Osteoblast (primary cell): ENCODE results near the gene INPP5F. TPM values are rescaled to one million over a fixed set of nuclear protein-coding genes. Genes with fewer than 3 reads are reported as not detected.
A peak's percentile ranks its signal among the peaks of the same experiment; 100 is the strongest.

Experiments used
- DNase-seq: peaks from one replicate; pipeline ENCODE4 v3.0.0; 2011; ENCODE audit warnings: low spot score, mixed read lengths; ENCODE audit not compliant: insufficient read length; ENCODE audit errors: missing footprints
- H2AFZ ChIP-seq: 2 replicates; pipeline ENCODE4 v1.6.0; 2011; ENCODE audit warnings: mild to moderate bottlenecking, low read length
- H3K27ac ChIP-seq: 2 replicates; pipeline ENCODE4 v1.5.1; 2011; ENCODE audit warnings: mild to moderate bottlenecking, low read depth, low read length, moderate library complexity
- H3K27me3 ChIP-seq: 2 replicates; pipeline ENCODE4 v1.6.0; 2012; ENCODE audit warnings: mild to moderate bottlenecking, control low read depth, inconsistent platforms, low read length, moderate library complexity; ENCODE audit not compliant: insufficient read depth
- H3K36me3 ChIP-seq: 2 replicates; pipeline ENCODE4 v1.5.1; 2011; ENCODE audit warnings: mild to moderate bottlenecking, low read length, control low read depth, moderate library complexity; ENCODE audit not compliant: insufficient read depth
- H3K4me1 ChIP-seq: 2 replicates; pipeline ENCODE4 v1.5.1; 2011; ENCODE audit warnings: mild to moderate bottlenecking, low read length, control low read depth, moderate library complexity; ENCODE audit not compliant: insufficient read depth
- H3K4me2 ChIP-seq: 2 replicates; pipeline ENCODE4 v1.6.0; 2011; ENCODE audit warnings: mild to moderate bottlenecking, low read length; ENCODE audit not compliant: insufficient read depth
- H3K4me3 ChIP-seq: fragments of 200-600 bp; sonication (generic); 3 replicates; pipeline ENCODE4 v1.5.1; 2012; ENCODE audit warnings: mild to moderate bottlenecking, low read length, inconsistent platforms; ENCODE audit not compliant: insufficient read depth
- H3K79me2 ChIP-seq: 2 replicates; pipeline ENCODE4 v1.6.0; 2012; ENCODE audit warnings: mild to moderate bottlenecking, low read length, control low read depth, inconsistent platforms; ENCODE audit not compliant: insufficient read depth
- H3K9me3 ChIP-seq: 2 replicates; pipeline ENCODE4 v1.5.1; 2011; ENCODE audit warnings: low read depth, low read length, control low read depth
- H4K20me1 ChIP-seq: 2 replicates; pipeline ENCODE4 v1.6.0; 2012; ENCODE audit warnings: mild to moderate bottlenecking, low read length, control low read depth; ENCODE audit not compliant: insufficient read depth
- CTCF ChIP-seq: IDR thresholded peaks from 2 replicates; pipeline ENCODE4 v1.5.1; 2011; ENCODE audit warnings: mild to moderate bottlenecking, low read depth, low read length, moderate library complexity; ENCODE audit errors: extremely low read depth
- total RNA-seq: library from RNA; depleted of rRNA; stranded (reverse); fragments of >200 nt; gene quantifications from 2 replicates; pipeline ENCODE4 v1.2.3, GENCODE V29; 2012

Gene INPP5F
- total RNA-seq, 1 donor: 10.9 TPM

GRCh38 chr10:119679480-119679829, 46.4 kb upstream of the INPP5F start:
- Histone ChIP-seq H2AFZ (no peak overlapping the region), H3K79me2 (peaks cover 8% of the 10 kb centered on the region), H3K27me3 (no peaks in the 10 kb centered on the region), H3K4me1 (peaks cover 46% of the 10 kb centered on the region), H3K4me2 (no peak overlapping the region), H3K9me3 (no peaks in the 10 kb centered on the region), H3K27ac (peak overlapping the region; percentile 68), H3K36me3 (peaks cover 28% of the 10 kb centered on the region), H4K20me1 (peaks cover 16% of the 10 kb centered on the region), H3K4me3 (no peak overlapping the region)
- no peak for DNase-seq
- no peak for TF ChIP-seq CTCF

- Histone ChIP-seq H3K9me3 (no peaks in the 10 kb centered on the region), H3K27me3 (no peaks in the 10 kb centered on the region), H3K4me1 (peaks cover 46% of the 10 kb centered on the region), H3K4me2 (peak overlapping the region; percentile 64), H3K79me2 (peaks cover 7% of the 10 kb centered on the region), H2AFZ (no peak overlapping the region), H4K20me1 (peaks cover 16% of the 10 kb centered on the region), H3K27ac (peak overlapping the region; percentile 68), H3K36me3 (peaks cover 26% of the 10 kb centered on the region), H3K4me3 (no peak overlapping the region)
- DNase-seq: peak; percentile 89
- no peak for TF ChIP-seq CTCF
Measured at GRCh38 chr10:119680050-119680449, 45.8 kb upstream of the INPP5F start.

GRCh38 chr10:119680650-119681081, 45.2 kb upstream of the INPP5F start:
- no peaks in the 10 kb centered on the region for H3K27me3 ChIP-seq
- H3K4me2 ChIP-seq: peak overlapping the region; percentile 64
- H4K20me1 ChIP-seq: peaks cover 16% of the 10 kb centered on the region
- peak overlapping the region; percentile 28 for H3K4me3 ChIP-seq
- no peak for DNase-seq
- no peak overlapping the region for H2AFZ ChIP-seq
- H3K9me3 ChIP-seq: no peaks in the 10 kb centered on the region
- TF ChIP-seq CTCF: no peak
- H3K4me1 ChIP-seq: peaks cover 46% of the 10 kb centered on the region
- H3K36me3 ChIP-seq: peaks cover 23% of the 10 kb centered on the region
- H3K79me2 ChIP-seq: peaks cover 7% of the 10 kb centered on the region
- H3K27ac ChIP-seq: peak overlapping the region; percentile 68

- peak; percentile 95 for TF ChIP-seq CTCF
- Histone ChIP-seq H3K4me1 (peaks cover 23% of the 10 kb centered on the region), H3K4me2 (peak overlapping the region; percentile 86), H3K27me3 (no peaks in the 10 kb centered on the region), H3K27ac (peak overlapping the region; percentile 83), H2AFZ (peak overlapping the region; percentile 65), H3K9me3 (no peaks in the 10 kb centered on the region), H3K4me3 (peak overlapping the region; percentile 65), H4K20me1 (no peaks in the 10 kb centered on the region), H3K79me2 (no peaks in the 10 kb centered on the region), H3K36me3 (no peaks in the 10 kb centered on the region)
- DNase-seq: peak; percentile 94
Measured at GRCh38 chr10:119686465-119687191, 39.2 kb upstream of the INPP5F start.
